Mucosa of stomach (tissue), 1 donor: ENCODE data around the gene PSME4.
A peak's percentile ranks its signal among the peaks of the same experiment; 100 is the strongest.

Source experiments
- H3K27me3 ChIP-seq: one replicate; pipeline ENCODE4 v1.7.0; 2013; ENCODE audit warnings: mild to moderate bottlenecking, low read length; ENCODE audit not compliant: control insufficient read depth, insufficient read depth
- H3K36me3 ChIP-seq: one replicate; pipeline ENCODE4 v1.7.0; 2013; ENCODE audit warnings: low read length; ENCODE audit not compliant: control insufficient read depth, insufficient read depth
- H3K4me1 ChIP-seq: one replicate; pipeline ENCODE4 v1.7.0; 2013; ENCODE audit warnings: mild to moderate bottlenecking, low read length; ENCODE audit not compliant: control insufficient read depth, insufficient read depth
- H3K4me3 ChIP-seq: one replicate; pipeline ENCODE4 v1.7.0; 2013; ENCODE audit warnings: low read length
- H3K9ac ChIP-seq: one replicate; pipeline ENCODE4 v1.7.0; 2013; ENCODE audit warnings: mild to moderate bottlenecking, low read length, moderate library complexity
- H3K9me3 ChIP-seq: one replicate; pipeline ENCODE4 v1.7.0; 2013; ENCODE audit warnings: mild to moderate bottlenecking, low read length, moderate library complexity; ENCODE audit not compliant: control insufficient read depth
- donor health status: Pancreatic carcinoma.

PSME4 gene, protein sequence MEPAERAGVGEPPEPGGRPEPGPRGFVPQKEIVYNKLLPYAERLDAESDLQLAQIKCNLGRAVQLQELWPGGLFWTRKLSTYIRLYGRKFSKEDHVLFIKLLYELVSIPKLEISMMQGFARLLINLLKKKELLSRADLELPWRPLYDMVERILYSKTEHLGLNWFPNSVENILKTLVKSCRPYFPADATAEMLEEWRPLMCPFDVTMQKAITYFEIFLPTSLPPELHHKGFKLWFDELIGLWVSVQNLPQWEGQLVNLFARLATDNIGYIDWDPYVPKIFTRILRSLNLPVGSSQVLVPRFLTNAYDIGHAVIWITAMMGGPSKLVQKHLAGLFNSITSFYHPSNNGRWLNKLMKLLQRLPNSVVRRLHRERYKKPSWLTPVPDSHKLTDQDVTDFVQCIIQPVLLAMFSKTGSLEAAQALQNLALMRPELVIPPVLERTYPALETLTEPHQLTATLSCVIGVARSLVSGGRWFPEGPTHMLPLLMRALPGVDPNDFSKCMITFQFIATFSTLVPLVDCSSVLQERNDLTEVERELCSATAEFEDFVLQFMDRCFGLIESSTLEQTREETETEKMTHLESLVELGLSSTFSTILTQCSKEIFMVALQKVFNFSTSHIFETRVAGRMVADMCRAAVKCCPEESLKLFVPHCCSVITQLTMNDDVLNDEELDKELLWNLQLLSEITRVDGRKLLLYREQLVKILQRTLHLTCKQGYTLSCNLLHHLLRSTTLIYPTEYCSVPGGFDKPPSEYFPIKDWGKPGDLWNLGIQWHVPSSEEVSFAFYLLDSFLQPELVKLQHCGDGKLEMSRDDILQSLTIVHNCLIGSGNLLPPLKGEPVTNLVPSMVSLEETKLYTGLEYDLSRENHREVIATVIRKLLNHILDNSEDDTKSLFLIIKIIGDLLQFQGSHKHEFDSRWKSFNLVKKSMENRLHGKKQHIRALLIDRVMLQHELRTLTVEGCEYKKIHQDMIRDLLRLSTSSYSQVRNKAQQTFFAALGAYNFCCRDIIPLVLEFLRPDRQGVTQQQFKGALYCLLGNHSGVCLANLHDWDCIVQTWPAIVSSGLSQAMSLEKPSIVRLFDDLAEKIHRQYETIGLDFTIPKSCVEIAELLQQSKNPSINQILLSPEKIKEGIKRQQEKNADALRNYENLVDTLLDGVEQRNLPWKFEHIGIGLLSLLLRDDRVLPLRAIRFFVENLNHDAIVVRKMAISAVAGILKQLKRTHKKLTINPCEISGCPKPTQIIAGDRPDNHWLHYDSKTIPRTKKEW (N-terminal part only)

DNA sequence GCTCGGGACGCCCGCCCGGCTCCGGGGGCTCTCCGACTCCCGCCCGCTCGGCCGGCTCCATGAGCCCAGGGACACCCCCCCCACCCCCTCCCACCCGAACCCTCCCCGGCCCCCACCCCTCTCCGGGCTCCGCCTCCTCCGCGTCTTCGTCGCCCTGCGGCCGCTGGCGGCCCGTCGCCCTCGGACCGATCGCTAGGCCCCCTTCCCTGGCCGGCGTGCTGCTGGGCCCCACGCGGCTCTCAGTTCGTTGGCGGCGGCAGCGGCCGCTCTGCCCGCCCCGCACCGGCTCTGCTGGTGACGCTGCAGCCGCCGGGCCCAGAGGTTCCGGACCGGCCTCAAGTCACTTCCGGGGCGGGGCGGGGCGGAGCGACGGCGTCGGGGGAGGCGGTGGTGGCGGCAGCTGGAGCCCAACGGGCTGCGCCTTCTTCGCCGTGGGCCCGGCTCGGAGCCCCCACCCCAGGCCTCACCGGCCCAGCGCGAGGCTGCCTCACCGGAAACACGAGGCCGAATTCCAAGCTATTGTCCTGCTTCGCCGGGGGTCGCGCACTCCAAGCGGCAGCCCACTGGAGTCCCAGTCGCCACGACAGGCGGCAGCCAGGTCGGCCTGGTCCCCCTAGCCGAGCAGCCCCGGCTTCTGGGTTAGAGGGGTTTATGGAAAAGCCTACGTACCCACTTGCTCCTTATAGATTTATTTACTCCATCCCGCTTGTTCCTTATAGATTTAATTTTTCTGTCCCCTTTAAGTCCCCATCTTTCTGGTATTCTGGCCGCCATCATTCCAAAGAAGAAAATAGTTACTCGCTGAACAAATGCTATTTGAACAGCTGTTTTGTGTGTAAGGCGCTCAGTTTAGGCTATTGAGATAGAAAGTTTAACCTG, at the start of gene PSME4:
Gene PSME4 (minus strand): TSS at position 270 of the 879 bp plus-strand sequence. CDS start 209 bp downstream, at position 61.
- Histone ChIP-seq H3K36me3 (no peaks in the 10 kb centered on the region), H3K9ac (peak within 1 kb of the TSS; percentile 97), H3K27me3 (no peaks in the 10 kb centered on the region), H3K4me3 (peak within 1 kb of the TSS; percentile 97), H3K4me1 (peaks cover 10% of the 10 kb centered on the region), H3K9me3 (no peaks in the 10 kb centered on the region)

DNA sequence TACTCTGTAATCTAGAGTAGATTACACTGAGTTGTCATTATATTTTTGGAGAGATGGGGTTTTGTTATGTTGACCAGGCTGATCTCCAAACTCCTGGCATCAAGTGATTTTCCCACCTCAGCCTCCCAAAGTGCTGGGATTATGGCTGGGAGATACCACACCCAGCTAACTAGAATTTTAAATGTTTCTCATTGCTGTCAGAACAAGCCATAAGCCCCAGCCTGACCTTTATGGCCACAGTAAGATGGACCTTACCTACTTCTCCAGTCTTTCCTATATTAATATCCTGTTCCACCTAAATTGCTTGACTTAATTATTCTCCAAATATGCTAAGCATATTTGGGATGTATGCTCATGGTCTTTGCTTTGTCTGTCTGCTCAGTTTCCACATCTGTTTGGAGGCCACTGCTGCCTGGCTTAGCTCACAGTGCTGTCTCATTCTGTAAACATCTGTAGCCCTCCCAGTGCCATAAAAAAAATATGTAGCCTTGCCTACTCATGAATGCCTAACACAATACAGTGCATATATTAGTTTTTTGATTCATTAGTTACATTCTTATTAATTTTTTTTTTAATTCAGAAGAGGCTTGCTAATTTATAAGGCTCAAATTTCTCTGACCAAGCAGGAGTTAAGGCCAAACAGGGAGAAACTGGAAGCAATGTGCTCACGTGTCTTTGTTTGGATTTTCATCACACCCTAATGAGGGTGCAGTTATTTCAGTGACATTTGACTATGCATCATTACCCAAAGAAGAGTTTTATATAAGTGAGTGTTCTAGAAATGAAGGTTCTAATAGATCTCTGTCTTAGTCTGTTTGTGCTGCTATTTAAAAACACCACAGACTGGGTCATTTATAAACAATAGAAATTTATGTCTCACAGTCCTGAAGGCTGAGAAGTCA, 45.3 kb upstream of the PSME4 start:
- Histone ChIP-seq H3K36me3 (no peaks in the 10 kb centered on the region), H3K9ac (no peak overlapping the region)

DNA sequence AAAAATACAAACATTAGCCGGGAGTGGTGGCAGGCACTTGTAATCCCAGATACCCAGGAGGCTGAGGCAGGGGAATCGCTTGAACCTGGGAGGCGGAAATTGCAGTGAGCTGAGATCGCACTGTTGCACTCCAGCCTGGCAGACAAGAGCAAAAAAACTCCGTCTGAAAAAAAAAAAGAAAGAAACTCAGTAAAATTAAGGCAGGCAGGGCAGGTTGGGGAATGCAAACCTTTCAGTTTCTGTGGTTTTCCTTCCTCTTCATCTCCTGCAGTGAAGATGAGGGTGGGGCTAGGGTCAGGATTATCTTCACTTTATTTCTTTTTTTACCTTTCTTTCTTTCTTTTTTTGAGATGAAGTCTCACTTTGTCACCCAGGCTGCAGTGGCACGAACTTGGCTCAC, 43.2 kb upstream of the PSME4 start:
- Histone ChIP-seq H3K9me3 (no peaks in the 10 kb centered on the region), H3K4me3 (no peak overlapping the region), H3K4me1 (no peaks in the 10 kb centered on the region), H3K36me3 (no peaks in the 10 kb centered on the region), H3K27me3 (no peaks in the 10 kb centered on the region), H3K9ac (no peak overlapping the region)

More for the DNA sequence above, 45.3 kb upstream of the PSME4 start:
- Histone ChIP-seq H3K27me3 (no peaks in the 10 kb centered on the region), H3K9me3 (no peaks in the 10 kb centered on the region), H3K4me3 (no peak overlapping the region), H3K4me1 (no peaks in the 10 kb centered on the region)

DNA sequence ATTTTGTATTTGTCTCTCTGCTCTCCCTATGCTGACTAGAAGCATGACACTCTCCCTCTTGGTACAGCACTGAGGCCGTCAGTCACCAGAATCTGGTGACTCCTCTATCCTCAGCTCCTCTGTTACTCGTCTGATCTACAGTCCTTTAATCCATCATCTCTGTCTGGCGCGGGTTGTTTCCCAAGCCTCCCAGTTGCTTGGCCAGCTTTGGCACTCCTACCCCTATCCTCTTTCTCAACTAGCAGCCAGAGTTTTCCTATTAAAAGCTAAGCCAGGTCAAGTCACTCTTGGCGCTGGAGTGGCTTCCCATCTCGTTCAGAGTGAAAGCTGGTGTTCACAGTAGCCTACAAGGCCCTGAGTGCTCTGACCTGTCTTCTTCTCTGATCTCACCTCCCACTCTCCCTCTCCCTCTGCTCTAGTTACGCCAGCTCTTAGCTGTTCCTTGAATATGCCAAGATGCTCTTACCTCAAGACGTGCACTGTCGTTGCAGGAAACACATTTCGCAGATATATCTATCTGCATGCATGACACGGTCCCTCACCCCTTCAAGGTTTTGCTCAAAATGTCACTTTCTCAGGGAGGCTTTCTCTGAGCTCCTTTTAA, 41.8 kb upstream of the PSME4 start:
- H3K9me3 ChIP-seq: no peaks in the 10 kb centered on the region
- H3K4me1 ChIP-seq: no peaks in the 10 kb centered on the region
- H3K27me3 ChIP-seq: no peaks in the 10 kb centered on the region
- no peak overlapping the region for H3K4me3 ChIP-seq
- H3K9ac ChIP-seq: no peak overlapping the region
- no peaks in the 10 kb centered on the region for H3K36me3 ChIP-seq

DNA sequence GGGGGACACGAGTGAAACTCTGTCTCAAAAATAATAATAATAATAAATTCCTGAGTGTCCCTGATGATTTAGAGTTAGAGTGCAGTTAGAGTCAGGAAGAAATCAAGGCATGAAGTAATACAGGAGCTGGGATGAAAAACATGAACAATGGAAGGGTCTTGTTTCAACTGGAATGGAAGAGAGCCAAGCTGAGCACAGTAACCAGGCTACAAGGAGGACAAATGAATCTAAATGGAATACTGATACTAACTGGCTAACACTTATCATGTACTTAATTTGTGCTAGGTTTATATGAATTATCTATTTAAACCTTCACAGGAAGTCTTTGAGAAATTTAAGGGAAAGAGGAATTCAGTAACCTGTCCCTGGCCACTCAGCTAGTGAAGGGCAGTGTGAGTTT, 38.8 kb upstream of the PSME4 start:
- Histone ChIP-seq H3K9me3 (no peaks in the 10 kb centered on the region), H3K4me3 (no peak overlapping the region), H3K27me3 (no peaks in the 10 kb centered on the region), H3K9ac (no peak overlapping the region), H3K36me3 (no peaks in the 10 kb centered on the region), H3K4me1 (no peaks in the 10 kb centered on the region)

DNA sequence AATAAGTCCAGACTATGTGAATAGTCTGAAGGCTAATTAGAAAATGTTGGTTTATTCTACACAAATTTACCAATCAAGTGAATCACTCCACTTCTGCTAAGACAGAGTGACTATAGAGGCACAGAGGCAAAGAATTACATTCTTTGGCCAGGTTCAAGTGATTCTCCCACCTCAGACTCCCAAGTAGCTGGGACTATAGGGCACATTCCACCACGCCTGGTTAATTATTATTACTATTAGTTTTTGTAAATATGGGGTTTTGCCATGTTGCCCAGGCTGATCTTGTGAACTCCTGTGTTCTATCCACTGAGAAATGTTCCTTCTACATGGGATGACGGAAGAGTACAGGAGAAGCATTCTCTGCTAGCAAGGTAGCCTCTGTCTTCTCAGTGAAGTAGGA, 37.6 kb upstream of the PSME4 start:
- no peak overlapping the region for H3K4me3 ChIP-seq
- no peaks in the 10 kb centered on the region for H3K27me3 ChIP-seq
- H3K36me3 ChIP-seq: no peaks in the 10 kb centered on the region
- no peaks in the 10 kb centered on the region for H3K9me3 ChIP-seq
- H3K4me1 ChIP-seq: no peaks in the 10 kb centered on the region
- H3K9ac ChIP-seq: no peak overlapping the region

DNA sequence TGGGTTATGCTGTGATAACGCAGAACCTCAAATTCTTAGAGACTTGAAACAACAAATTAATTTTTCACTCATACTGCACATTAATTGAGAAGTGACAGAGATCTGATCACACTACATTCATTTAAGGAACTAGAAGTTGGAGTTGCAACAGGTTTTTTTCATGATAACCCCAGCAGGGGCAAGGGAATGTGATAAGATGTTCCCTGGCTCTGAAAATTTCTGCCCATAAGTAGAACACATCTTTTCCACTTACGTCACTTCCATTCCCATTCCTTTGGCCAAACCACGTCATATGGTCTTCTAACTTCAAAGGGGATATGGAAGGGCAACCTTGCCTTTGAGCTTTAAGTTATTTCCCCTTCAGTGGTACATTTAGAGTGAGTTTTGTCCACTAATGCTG, 29.7 kb upstream of the PSME4 start:
- Histone ChIP-seq H3K36me3 (no peaks in the 10 kb centered on the region), H3K9ac (no peak overlapping the region), H3K4me1 (no peaks in the 10 kb centered on the region), H3K9me3 (no peaks in the 10 kb centered on the region), H3K27me3 (no peaks in the 10 kb centered on the region), H3K4me3 (no peak overlapping the region)

DNA sequence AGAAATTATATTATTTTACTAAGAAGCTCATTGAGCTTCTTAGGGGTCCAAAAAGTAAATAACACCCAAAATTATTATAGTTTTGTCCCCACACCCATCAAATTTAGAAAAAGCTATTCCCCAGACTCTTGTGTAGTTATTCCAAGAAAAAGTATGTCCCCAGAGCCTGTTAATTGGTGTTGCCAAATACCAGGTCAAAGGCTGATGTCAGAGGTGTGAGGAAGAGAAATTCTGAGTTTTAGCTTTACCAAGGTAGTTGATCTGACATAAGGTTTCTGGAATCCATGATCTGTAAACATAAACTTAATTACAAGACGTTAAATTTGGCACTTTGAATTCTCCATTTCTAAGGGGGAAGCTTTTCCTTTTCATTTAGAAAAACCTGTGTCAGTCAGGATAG, 29.3 kb upstream of the PSME4 start:
- Histone ChIP-seq H3K9ac (no peak overlapping the region), H3K9me3 (no peaks in the 10 kb centered on the region), H3K36me3 (no peaks in the 10 kb centered on the region), H3K4me3 (no peak overlapping the region), H3K27me3 (no peaks in the 10 kb centered on the region), H3K4me1 (no peaks in the 10 kb centered on the region)

DNA sequence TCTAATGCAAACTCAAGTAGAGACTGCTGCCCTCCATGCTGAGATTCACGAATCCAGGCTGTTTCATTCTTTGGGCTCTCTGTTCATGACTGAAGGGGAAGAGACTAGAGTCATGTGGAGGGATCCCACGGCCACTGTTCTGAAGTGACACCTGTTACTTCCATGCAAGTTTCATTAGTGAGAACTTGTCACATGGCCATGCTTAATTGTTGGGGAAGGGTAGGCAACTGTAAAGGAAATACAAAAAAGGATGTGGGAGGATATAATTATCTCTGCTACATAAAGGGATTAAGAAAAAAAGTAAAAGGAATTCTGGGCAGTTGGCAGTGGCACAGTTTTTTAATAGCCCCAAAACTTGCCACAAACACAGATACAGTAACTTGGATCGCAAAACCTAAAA, 28.0 kb upstream of the PSME4 start:
- Histone ChIP-seq H3K9me3 (no peaks in the 10 kb centered on the region), H3K4me3 (no peak overlapping the region), H3K4me1 (no peaks in the 10 kb centered on the region), H3K36me3 (no peaks in the 10 kb centered on the region), H3K27me3 (no peaks in the 10 kb centered on the region), H3K9ac (no peak overlapping the region)
